ENCODE data around the gene ZNF236. TPM values are rescaled to one million over a fixed set of nuclear protein-coding genes. Genes with fewer than 3 reads are reported as not detected.
A peak's percentile ranks its signal among the peaks of the same experiment; 100 is the strongest.

Gene ZNF236
- total and polyA plus RNA-seq, 2 of the 8 experiments (the other 6 are each of a cell fraction or from before 2014, with no cell fraction given), result 6.7 to 14.5 TPM

GRCh38 chr18:77008006-77008405 is 185.6 kb downstream of the ZNF236 start:
- H2AFZ ChIP-seq (ENCODE audit: low read length), result no peak overlapping the region
- CTCF ChIA-PET (ENCODE audit: partially characterized antibody), result no interaction called here
- TF ChIP-seq MAX (IDR thresholded peaks at IDR 0.05), result no peak

More at GRCh38 chr18:77008006-77008405, 185.6 kb downstream of the ZNF236 start:
- Histone ChIP-seq H4K5ac (ENCODE audit: insufficient read length, low read depth, low read length) (no peak overlapping the region), H3K4me3 (ENCODE audit: extremely low read depth in 1 of 4, insufficient read depth in 2 of 4, low read depth in 3 of 4, low read length in 4 of 4) (no peak overlapping the region), H4K20me1 (replicated peaks in 1 of 2; ENCODE audit: control insufficient read depth in 1 of 2, insufficient read depth in 2 of 2, low read length in 2 of 2) (no peaks in the 10 kb centered on the region), H3K4me2 (ENCODE audit: insufficient read depth in 1 of 2, low read depth in 2 of 2, low read length in 2 of 2) (no peak overlapping the region), H3K18ac (ENCODE audit: extremely low read depth, low read length) (no peak overlapping the region; the same call in 1 of the 2 replicates), H4K8ac (ENCODE audit: extremely low read depth, insufficient read depth, low read length) (peak overlapping the region; percentile 22; the same call in 1 of the 2 replicates), H3K36me3 (ENCODE audit: control insufficient read depth in 2 of 4, insufficient read depth in 4 of 4, low read length in 3 of 4) (no peaks in the 10 kb centered on the region), H2BK120ac (replicated peaks; ENCODE audit: low read depth, low read length) (no peak overlapping the region), H3K56ac (replicated peaks; ENCODE audit: insufficient read length, low read depth, low read length) (no peak overlapping the region), H3K4me1 (replicated peaks in 1 of 4; ENCODE audit: control insufficient read depth in 3 of 4, insufficient read depth in 4 of 4, low read length in 3 of 4) (peaks cover 1 to 15% (median 8%) of the 10 kb centered on the region in 4 experiments; a peak in 5 of 7 replicates), H3K79me2 (ENCODE audit: control insufficient read depth in 1 of 2, insufficient read depth in 2 of 2, low read length in 2 of 2) (no peaks in the 10 kb centered on the region), H3K79me1 (ENCODE audit: low read depth, low read length) (no peaks in the 10 kb centered on the region), H2BK20ac (ENCODE audit: low read length) (no peak overlapping the region), H3K9me3 (ENCODE audit: insufficient read depth in 2 of 2, low read depth in 1 of 2, low read length in 1 of 2) (no peaks in the 10 kb centered on the region), H4K91ac (replicated peaks; ENCODE audit: insufficient read length, low read length) (peak overlapping the region; percentile 71), H3K23ac (ENCODE audit: insufficient read length) (no peak overlapping the region), H3K9ac (replicated peaks in 1 of 4; ENCODE audit: extremely low read depth in 1 of 4, low read depth in 3 of 4, low read length in 3 of 4) (no peak overlapping the region), H2BK12ac (ENCODE audit: low read depth, low read length) (no peak overlapping the region), H3K27me3 (replicated peaks in 1 of 4; ENCODE audit: control insufficient read depth in 3 of 4, extremely low read depth in 1 of 4, insufficient read depth in 3 of 4, low read length in 3 of 4) (no peaks in the 10 kb centered on the region; a peak in 1 of 7 replicates), H3K23me2 (ENCODE audit: low read depth, low read length) (no peaks in the 10 kb centered on the region), H2AK5ac (ENCODE audit: low read depth, low read length) (no peak overlapping the region), H2BK5ac (ENCODE audit: low read depth, low read length) (no peak overlapping the region), H3K4ac (replicated peaks; ENCODE audit: insufficient read length, low read depth, low read length) (no peak overlapping the region), H3K14ac (ENCODE audit: insufficient read length) (no peak overlapping the region), H3K27ac (ENCODE audit: low read depth, low read length) (no peak overlapping the region), H2BK15ac (ENCODE audit: low read length) (0 out of 2 replicates have a peak overlapping the region, but pooled peaks have one; percentile 72)
- WGBS, 2 experiments (ENCODE audit: extremely low coverage in 1 of 2, insufficient coverage in 1 of 2, insufficient read length in 1 of 2, insufficient replicate concordance in 2 of 2, low coverage in 1 of 2, low lambda C conversion rate in 2 of 2, missing lambda C conversion rate in 1 of 2), result 94% methylated on average over 13 of the region's 13 CpGs; no CpG with 5 or more reads in 1 of the 2 experiments
- FAIRE-seq, result no peak
- DNase-seq (ENCODE audit: low read depth in 1 of 2, low spot score in 2 of 2), result no peak
- POLR2A ChIA-PET (ENCODE audit: partially characterized antibody), result no interaction called here

All from H1 (cell line).